GM19455 (cell line): ENCODE data around the gene CMC2.

Source experiments
- ATAC-seq: cut with Tn5 transposase; IDR thresholded peaks from one replicate; pipeline ENCODE4 v1.9.1; 2021; ENCODE audit not compliant: unreplicated experiment

The CMC2 gene

DNA sequence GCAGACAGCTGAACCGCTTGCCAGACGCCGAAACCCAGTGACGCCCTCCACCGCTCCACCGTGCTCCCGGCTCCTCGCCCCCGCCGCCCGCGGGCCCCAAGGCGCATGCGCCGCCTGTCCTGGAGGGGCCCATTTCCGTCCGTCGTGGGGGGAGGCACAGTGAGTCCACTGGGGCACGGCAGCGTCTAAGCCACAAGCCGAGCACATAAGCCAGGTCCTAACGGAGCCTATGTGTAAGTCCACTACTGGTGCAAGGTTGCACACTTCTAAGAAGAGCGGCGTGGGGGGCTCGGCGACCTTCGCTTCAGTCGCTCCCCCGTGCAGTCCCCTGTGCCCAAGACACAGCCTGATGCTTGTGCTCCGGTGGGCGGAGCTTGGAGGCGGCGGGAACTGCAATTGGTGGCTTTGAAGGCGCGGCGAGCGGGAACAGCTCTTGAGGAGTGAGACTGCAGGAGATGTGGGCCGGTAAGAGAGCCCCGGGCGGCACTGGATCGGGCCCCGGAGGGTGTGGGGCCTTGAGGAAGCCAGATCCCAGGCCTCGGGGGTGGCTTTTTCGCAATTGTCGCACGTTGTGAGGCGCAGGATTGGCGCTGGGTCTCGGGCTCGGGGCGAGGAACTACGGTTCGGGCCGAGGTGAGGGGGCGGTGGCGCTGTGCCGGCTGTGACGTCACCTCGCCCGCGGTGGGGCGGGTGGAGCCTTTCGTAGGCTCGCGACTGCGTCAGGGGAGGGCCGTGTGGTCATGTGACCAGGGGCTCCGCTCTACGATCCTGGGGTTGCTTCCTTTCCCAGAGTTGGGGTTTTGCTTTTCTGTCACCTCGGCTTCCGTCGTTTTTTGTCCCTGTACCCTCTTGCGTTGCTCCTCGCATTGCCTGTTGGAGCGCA, at the start of gene CMC2, which contains the start of gene CENPN:
TSS of gene CMC2 (minus strand) at position 73 of the 883 bp plus-strand sequence. CDS start 9,491 bp downstream, outside the sequence.
TSS of gene CENPN (plus strand) at position 402 of the 883 bp plus-strand sequence. CDS start 4,726 bp downstream, outside the sequence.
- peak; percentile 90 for ATAC-seq

DNA sequence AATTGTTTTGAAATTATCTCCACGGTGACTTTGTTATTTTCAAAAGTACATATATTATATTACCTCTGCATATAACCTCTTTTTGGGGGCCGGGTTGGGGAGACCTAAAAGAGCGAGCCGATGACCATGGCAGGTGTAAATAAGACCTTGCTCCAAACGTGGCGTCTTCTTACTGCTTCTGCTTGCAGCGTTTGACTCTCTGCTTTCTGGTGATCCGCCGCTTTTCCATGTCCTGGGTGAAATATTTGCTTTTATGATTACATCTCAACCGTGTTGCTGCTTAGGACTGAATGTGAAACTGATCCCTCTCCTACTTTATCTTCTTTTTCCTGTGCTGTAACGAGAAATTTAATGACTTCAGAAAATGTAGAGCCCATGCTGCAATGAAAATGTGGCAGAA, 47.1 kb upstream of the CMC2 start:
- no peak for ATAC-seq

DNA sequence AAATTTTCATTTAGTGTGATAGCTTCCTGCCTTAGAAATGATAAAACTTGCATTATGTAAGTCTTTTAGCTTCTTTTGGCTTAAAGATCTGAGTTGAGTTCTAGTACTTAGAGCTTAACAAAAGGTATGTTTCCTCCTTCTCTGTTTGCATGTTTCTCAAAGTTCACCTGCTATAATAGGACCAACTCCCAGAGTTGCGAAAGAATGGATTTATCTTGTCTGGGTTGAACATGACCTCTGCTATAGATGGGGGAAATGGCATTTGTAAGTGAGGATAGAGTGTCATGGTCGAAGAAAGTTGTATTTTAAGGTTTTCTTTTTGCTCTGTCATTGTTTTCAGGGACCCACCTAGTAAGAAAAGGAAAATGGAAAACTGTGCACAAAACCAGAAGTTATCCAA, 36.1 kb upstream of the CMC2 start:
- no peak for ATAC-seq

DNA sequence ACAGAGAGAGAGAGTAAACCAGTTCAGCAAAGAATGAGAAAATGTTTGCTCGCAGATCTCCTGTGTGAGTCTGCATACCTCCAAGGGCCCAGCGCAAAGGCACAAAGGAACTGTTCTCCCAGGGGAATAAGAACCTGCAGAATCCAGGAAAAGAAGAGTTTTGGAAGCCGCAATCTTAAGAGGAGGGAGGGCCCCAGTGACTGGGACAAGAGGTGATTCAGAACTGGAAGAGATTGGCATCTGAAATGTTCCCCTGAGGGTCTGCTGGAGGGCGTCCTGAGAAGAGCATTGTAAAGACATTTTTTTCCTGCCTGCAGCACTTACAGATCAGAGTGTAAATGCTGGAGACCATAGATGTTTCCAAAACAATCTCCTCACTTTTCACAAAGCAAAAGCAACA, 35.0 kb upstream of the CMC2 start:
- no peak for ATAC-seq

DNA sequence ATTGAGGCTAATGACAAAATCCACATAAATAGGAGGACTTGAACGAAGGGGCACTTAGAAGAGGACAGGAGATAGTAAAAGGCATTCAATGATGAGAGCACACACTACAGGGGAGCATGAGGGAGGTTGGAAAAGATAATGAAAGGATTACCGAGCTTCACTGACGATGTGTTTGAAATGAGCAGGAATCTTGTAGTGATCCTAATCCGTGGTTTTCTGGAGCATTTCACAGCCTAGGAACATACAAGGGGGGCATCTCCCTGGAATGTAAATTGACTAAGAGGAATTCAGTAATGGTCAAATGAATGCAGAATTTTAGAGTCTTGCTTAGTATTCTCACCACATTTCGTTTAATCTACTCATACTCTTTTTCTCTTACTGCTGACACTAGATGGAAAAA, 34.2 kb upstream of the CMC2 start:
- ATAC-seq = no peak

- no peak for ATAC-seq
These were observed 33.4 kb upstream of the CMC2 start for GRCh38 chr16:81040131-81040530.

DNA sequence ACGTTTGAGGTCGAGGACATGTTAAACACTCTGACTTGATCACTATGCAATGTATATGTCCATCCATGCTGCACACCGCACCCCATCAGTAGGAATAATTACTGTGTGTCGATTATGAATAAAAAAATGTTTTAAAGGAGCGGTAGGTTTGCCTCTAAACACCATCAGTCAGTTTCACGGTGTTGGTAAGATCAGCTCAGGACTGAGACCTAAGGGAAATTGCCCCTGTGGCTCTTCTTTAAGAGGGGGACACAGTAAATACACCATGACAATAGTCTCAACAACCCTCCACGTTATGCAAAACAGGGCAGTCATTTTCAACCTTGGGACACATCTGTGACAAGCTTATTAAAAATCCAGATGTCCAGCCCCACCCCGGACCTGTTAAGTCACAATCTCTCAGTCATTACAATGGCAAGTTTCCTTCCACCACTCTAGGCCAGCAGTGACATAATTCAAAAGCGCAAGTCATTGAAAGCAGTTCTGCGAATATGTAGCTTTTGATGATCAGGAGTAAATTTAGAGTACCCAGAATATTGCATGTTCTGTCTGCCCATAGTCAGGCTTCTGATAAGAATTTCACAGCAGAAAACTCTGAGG, 30.2 kb upstream of the CMC2 start:
- ATAC-seq = no peak

- peak; percentile 64 for ATAC-seq
These were observed 29.5 kb upstream of the CMC2 start for GRCh38 chr16:81035975-81036750.

GRCh38 chr16:81035398-81035974, 28.8 kb upstream of the CMC2 start, which contains the start of gene ATMIN:
ATMIN (plus strand) TSS chr16:81035842; CDS start chr16:81035871, 29 bp downstream.
- ATAC-seq = peak; percentile 87

- ATAC-seq = no peak
These were observed 23.4 kb upstream of the CMC2 start for GRCh38 chr16:81029930-81030604.

- no peak for ATAC-seq
These were observed 19.7 kb upstream of the CMC2 start for GRCh38 chr16:81026429-81026828.

DNA sequence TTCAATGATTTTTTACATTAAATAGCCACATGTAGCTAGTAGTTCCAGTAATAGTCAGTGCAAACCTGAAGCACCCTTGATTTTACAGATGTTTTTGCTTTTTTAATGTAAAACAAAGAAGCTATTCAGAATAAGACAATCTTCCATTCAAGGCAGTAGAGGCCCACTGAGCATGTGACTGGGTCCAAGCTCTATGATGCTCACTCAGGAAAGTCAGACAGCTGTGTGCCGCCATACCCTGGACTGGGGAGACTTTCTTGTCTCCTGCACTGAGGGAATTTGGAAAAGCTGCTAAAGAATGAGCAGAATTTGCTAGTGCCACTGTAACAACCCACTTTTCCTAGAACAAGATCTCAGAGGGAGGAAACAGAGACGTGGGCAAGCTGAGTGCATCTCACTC, 11.8 kb upstream of the CMC2 start:
- no peak for ATAC-seq

DNA sequence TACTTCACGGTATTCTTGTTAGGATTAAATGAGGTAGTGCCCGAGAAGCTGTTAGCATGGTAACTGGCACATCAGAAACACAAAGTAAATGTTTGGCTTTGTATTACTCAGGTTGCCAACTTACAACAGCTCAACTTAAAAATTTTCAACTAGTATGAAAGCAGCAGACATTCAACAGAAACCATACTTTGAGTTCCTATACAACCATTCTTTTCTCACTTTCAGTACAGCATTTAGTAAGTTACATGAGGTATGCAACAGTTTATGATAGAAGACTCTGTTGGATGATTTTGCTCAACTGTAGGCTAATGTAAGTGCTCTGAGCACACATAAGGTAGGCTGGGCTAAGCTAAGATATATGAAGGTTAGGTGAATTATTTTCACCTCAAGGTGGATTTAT, 8.0 kb upstream of the CMC2 start:
- no peak for ATAC-seq

DNA sequence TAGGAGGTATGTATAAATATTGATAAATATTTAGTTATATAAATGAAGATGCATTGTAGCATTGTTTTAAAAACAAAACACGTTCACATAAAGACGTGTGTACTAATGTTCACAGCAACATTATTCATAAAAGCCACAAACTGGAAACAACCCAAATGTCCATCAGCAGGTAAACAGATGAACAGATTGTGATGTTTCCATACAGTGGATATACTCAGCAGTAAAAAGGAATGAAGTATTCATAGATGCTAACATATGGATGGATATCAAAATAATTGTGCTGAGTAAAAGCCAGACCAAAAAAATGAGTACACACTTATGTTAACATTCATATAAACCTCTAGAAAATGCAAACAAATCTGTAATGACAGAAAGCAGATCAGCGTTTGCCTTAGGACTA, 6.3 kb upstream of the CMC2 start:
- ATAC-seq = no peak

DNA sequence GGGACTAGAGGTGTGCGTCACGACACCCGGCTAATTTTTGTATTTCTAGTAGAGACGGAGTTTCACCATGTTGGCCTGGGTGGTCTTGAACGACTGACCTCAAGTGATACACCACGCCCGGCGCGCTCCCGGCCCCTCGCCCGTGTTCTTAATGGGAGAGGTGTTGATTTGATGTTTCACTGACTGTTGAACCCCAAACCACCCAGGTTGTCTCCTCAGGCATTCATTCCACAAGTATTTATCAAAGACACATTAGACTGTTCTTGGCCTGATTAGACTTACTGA, 1.8 kb upstream of the CMC2 start:
- ATAC-seq = no peak

DNA sequence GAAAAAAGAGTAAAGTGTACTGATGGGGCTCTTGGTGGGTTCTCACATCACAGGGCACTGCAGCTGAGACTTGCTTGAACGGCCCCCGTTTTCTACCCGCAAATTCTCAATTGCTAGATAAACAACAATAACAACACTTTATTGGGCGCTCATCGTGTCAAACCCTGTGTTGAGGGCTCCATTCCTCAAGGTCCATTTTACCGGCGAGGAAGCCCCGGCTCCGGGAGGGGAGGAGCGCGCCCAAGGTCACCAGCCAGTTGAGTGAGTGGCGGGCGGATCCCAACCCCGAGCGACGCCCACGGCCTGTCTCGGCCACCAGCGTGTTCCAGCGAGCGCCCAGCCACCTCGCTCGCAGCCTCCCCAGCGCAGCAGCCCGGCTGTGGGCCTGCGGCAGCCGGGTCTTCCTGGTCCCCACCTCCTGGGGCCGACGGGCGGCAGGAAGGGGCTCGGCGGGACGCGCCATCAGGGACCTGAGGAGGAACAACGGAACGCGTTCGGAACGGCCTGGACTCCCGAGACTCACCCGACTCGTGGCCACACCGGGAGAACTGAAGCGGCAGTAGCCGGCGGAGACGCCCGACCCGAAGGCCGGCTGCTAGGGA, 373 bp downstream of the CMC2 start:
- peak; percentile 31 for ATAC-seq

DNA sequence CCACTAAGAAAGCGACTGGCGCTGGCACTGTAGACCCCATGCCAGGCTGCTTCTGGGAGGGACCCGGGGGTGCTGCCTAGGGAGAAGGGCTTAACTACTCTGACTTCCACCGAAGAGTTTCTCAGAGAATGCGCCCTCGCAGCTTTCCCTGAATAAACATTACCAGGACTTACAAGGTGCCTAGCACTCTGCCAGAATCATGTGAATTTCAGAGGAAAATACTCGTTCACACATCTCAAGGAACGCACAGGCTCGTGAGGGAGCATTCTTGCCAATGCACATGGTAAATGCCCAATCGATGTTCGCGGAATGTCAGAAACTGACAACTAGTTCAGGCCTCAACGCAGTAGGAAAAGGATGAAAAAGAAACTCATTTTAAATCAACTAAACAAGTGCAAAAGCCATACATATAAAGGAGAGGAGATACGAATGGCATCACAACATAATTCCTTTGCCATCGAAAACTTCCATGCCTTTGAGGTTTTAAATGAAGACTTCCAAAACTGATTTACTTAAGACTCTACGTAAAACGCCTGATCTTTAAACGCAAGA, 999 bp downstream of the CMC2 start:
- ATAC-seq = no peak

DNA sequence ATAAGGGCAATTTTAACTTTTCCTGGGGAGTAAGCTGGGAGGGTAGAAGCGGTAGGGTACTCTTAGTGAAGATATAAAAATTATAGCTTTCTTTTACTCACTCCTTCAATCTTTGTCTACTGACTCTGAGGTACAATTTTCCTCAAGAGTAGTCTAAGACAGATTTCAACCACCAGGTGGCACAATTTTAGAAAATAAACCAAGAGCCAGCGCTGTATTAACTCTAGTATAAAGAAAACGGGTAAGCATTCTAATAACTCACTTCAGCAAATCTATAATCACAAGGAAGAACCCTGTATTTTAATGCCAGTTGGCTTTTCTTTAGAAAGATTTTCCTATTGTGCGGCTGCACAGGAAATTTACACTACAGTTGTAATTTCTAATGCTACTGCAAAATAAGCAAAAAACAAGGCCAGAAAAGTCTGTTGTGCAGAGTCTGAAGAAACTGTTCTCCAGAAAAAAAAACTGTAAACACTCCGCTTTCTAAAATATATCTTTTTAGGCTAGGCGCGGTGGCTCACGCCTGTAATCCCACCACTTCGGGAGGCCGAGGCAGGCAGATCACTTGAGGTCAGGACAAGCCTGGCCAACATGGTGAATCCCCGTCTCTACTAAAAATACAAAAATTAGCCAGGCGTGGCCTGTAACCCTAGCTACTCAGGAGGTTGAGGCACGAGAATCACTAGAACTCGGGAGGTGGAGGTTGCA, 1.9 kb downstream of the CMC2 start:
- ATAC-seq = no peak
